Breast epithelium (tissue), 3 donors: ENCODE data around the gene NR1I2.

ENCODE experiments used
- CTCF ChIP-seq, 3 donors: fragments of 450-650 bp; IDR thresholded peaks; one replicate each; pipeline ENCODE4 v1.5.1; 2016 to 2017; ENCODE audit warnings: antibody characterized with exemption in 3 of 3, mild to moderate bottlenecking in 3 of 3, moderate library complexity in 3 of 3
- POLR2A ChIP-seq: fragments of 450-650 bp; IDR thresholded peaks from one replicate; pipeline ENCODE4 v1.6.1; 2016; ENCODE audit warnings: antibody characterized with exemption, mild to moderate bottlenecking, moderate library complexity

GRCh38 chr3:119792270-119792669, 10.4 kb downstream of the NR1I2 start:
- TF ChIP-seq CTCF (IDR thresholded peaks at IDR 0.05) (no peak), POLR2A (no peak)
